Endodermal cell (in vitro differentiated cells): ENCODE data around the gene EPC1. TPM values are rescaled to one million over a fixed set of nuclear protein-coding genes. Genes with fewer than 3 reads are reported as not detected.
"Not testable (repeated sequence)": the region's sequence is repeated elsewhere in the genome, so short reads cannot be mapped to it uniquely, and the experiment has no call there.

Experiments used
- DNase-seq: peaks from one replicate; pipeline ENCODE4 v3.0.0-alpha.2; 2017
- H3K27ac ChIP-seq: 2 replicates; pipeline ENCODE4 v1.5.1; 2013; ENCODE audit warnings: mild to moderate bottlenecking, low read depth, low read length, moderate library complexity
- H3K27me3 ChIP-seq: 2 replicates; pipeline ENCODE4 v1.6.1; 2013; ENCODE audit warnings: mild to moderate bottlenecking, low read length, moderate library complexity; ENCODE audit not compliant: insufficient read depth, control insufficient read depth, poor library complexity, severe bottlenecking
- H3K36me3 ChIP-seq: 2 replicates; pipeline ENCODE4 v1.7.0; 2013; ENCODE audit warnings: mild to moderate bottlenecking, low read length, moderate library complexity; ENCODE audit not compliant: control insufficient read depth, insufficient read depth
- H3K4me1 ChIP-seq: one replicate; pipeline ENCODE4 v1.7.0; 2013; ENCODE audit warnings: low read length; ENCODE audit not compliant: control insufficient read depth, insufficient read depth
- H3K4me3 ChIP-seq: 2 replicates; pipeline ENCODE4 v1.5.1; 2013; ENCODE audit warnings: mild to moderate bottlenecking, low read length, moderate library complexity
- H3K9ac ChIP-seq: 2 replicates; pipeline ENCODE4 v1.6.1; 2013; ENCODE audit warnings: mild to moderate bottlenecking, low read length, moderate library complexity; ENCODE audit not compliant: poor library complexity, severe bottlenecking; ENCODE audit errors: extremely low read depth
- H3K9me3 ChIP-seq: 2 replicates; pipeline ENCODE4 v1.6.1; 2013; ENCODE audit warnings: mild to moderate bottlenecking, low read length, moderate library complexity; ENCODE audit not compliant: control insufficient read depth
- H3K27ac Mint-ChIP-seq: 2 replicates; pipeline ENCODE4 v1.8.0; 2020; ENCODE audit warnings: mixed read lengths
- H3K27me3 Mint-ChIP-seq: 2 replicates; pipeline ENCODE4 v1.8.0; 2021; ENCODE audit warnings: mild to moderate bottlenecking, mixed read lengths; ENCODE audit not compliant: insufficient read depth
- H3K36me3 Mint-ChIP-seq: 2 replicates; pipeline ENCODE4 v1.8.0; 2020; ENCODE audit warnings: low read depth, mixed read lengths
- H3K4me1 Mint-ChIP-seq: 2 replicates; pipeline ENCODE4 v1.8.0; 2020; ENCODE audit warnings: mixed read lengths
- H3K4me3 Mint-ChIP-seq: 2 replicates; pipeline ENCODE4 v1.8.0; 2020; ENCODE audit warnings: mild to moderate bottlenecking, moderate library complexity, mixed read lengths
- H3K9me3 Mint-ChIP-seq: 2 replicates; pipeline ENCODE4 v1.8.0; 2020; ENCODE audit warnings: mild to moderate bottlenecking, mixed read lengths
- WGBS, 2 experiments: methylation state at CpG; one replicate each; pipeline versions ENCODE4 v1.1.5 to v1.1.7; 2013; ENCODE audit warnings: missing lambda C conversion rate in 2 of 2, mixed read lengths in 1 of 2; ENCODE audit not compliant: insufficient coverage in 1 of 2, insufficient read length in 1 of 2; 5-methylcytosine and 5-hydroxymethylcytosine counted together
- total RNA-seq, 2 donors: library from RNA; stranded (reverse); fragmentation: NEBNext Ultra II Directional in 1 of 2; extraction: Animal tissue kit (Norgen Biotek cat#: 25700) in 1 of 2; gene quantifications; 2 replicates in 1 of 2; 3 replicates in 1 of 2; pipeline ENCODE4 v1.2.1, GENCODE V29; 2021
- TF ChIP-seq, protein P1 (sequence below): fragments of 200-600 bp; sonication (generic); conservative IDR thresholded peaks from 2 replicates; pipeline ENCODE4 v1.5.0; 2021; ENCODE audit warnings: antibody characterized with exemption, mild to moderate bottlenecking

The EPC1 gene
- total RNA-seq, 2 donors from 2014 or later = 27.9 to 40.3 TPM

DNA sequence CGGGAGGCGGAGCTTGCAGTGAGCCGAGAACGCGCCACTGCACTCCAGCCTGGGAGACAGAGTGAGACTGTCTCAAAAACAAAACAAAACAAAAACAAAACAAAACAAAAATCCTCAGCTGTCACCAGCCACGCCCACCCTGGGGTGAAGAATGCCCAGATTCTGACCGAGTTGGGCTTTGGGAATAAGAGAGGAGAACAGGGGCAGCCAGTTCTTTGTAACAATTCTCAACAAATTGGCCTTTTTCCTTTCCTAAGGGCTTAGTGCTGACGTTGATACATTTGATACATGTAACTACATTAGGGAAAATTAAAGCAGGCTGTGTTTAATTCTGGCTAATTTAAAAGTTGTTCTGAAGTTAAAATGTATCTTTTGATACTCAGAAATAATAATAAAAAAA lies 121.0 kb downstream of the EPC1 start:
- Mint-ChIP-seq H3K4me1 (no peaks in the 10 kb centered on the region), H3K36me3 (no peaks in the 10 kb centered on the region), H3K27me3 (no peaks in the 10 kb centered on the region), H3K27ac (no peak overlapping the region), H3K4me3 (no peak overlapping the region), H3K9me3 (peaks cover 18% of the 10 kb centered on the region)
- DNase-seq = no peak
- WGBS, 2 experiments = 80 to 94% methylated on average over 1 to 8 of the region's 8 CpGs
- H3K9me3 ChIP-seq = peaks cover 12% of the 10 kb centered on the region
- no peak overlapping the region for H3K27ac ChIP-seq
- H3K36me3 ChIP-seq = no peaks in the 10 kb centered on the region
- no peaks in the 10 kb centered on the region for H3K4me1 ChIP-seq
- H3K4me3 ChIP-seq = no peak overlapping the region
- TF ChIP-seq, protein P1, sequence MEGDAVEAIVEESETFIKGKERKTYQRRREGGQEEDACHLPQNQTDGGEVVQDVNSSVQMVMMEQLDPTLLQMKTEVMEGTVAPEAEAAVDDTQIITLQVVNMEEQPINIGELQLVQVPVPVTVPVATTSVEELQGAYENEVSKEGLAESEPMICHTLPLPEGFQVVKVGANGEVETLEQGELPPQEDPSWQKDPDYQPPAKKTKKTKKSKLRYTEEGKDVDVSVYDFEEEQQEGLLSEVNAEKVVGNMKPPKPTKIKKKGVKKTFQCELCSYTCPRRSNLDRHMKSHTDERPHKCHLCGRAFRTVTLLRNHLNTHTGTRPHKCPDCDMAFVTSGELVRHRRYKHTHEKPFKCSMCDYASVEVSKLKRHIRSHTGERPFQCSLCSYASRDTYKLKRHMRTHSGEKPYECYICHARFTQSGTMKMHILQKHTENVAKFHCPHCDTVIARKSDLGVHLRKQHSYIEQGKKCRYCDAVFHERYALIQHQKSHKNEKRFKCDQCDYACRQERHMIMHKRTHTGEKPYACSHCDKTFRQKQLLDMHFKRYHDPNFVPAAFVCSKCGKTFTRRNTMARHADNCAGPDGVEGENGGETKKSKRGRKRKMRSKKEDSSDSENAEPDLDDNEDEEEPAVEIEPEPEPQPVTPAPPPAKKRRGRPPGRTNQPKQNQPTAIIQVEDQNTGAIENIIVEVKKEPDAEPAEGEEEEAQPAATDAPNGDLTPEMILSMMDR = no peak
- no peak overlapping the region for H3K9ac ChIP-seq
- H3K27me3 ChIP-seq = no peaks in the 10 kb centered on the region

GRCh38 chr10:32222376-32222775 lies 124.6 kb downstream of the EPC1 start:
- H3K27ac Mint-ChIP-seq = not testable (repeated sequence)
- peaks cover 45% of the 10 kb centered on the region for H3K9me3 Mint-ChIP-seq

DNA sequence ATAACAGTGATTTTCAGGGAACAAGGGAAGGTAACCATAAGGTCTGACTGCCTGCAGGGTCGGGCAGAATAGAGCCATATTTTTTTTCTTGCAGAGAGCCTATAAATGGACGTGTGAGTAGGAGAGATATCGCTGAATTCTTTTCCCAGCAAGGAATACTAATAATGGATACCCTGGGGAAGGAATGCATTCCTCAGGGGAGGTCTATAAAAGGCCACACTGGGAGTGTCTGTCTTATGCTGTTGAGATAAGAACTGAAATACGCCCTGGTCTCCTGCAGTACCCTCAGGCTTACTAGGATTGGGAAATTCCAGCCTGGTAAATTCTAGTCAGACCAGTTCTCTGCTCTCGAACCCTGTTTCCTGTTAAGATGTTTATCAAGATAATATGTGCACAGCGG lies 127.8 kb downstream of the EPC1 start:
- H3K4me3 ChIP-seq, H3K27ac Mint-ChIP-seq, H3K4me1 Mint-ChIP-seq, H3K36me3 Mint-ChIP-seq, H3K27ac ChIP-seq, H3K27me3 ChIP-seq, H3K36me3 ChIP-seq, H3K4me3 Mint-ChIP-seq, H3K4me1 ChIP-seq, H3K27me3 Mint-ChIP-seq, DNase-seq, H3K9ac ChIP-seq: not testable (repeated sequence)
- peaks cover 43% of the 10 kb centered on the region for H3K9me3 Mint-ChIP-seq
- H3K9me3 ChIP-seq = peaks cover 33% of the 10 kb centered on the region
- 89 to 94% methylated on average over 4 to 6 of the region's 6 CpGs for WGBS, 2 experiments

More at GRCh38 chr10:32222376-32222775, 124.6 kb downstream of the EPC1 start:
- 82% methylated on average over 4 of the region's 4 CpGs; no CpG with 5 or more reads in 1 of the 2 experiments for WGBS, 2 experiments
- not testable (repeated sequence) for H3K36me3 ChIP-seq, H3K4me3 Mint-ChIP-seq, DNase-seq, H3K36me3 Mint-ChIP-seq, H3K27me3 Mint-ChIP-seq, H3K27me3 ChIP-seq, H3K4me1 ChIP-seq, H3K9ac ChIP-seq, H3K4me3 ChIP-seq, H3K27ac ChIP-seq, H3K4me1 Mint-ChIP-seq
- H3K9me3 ChIP-seq = peaks cover 33% of the 10 kb centered on the region

DNA sequence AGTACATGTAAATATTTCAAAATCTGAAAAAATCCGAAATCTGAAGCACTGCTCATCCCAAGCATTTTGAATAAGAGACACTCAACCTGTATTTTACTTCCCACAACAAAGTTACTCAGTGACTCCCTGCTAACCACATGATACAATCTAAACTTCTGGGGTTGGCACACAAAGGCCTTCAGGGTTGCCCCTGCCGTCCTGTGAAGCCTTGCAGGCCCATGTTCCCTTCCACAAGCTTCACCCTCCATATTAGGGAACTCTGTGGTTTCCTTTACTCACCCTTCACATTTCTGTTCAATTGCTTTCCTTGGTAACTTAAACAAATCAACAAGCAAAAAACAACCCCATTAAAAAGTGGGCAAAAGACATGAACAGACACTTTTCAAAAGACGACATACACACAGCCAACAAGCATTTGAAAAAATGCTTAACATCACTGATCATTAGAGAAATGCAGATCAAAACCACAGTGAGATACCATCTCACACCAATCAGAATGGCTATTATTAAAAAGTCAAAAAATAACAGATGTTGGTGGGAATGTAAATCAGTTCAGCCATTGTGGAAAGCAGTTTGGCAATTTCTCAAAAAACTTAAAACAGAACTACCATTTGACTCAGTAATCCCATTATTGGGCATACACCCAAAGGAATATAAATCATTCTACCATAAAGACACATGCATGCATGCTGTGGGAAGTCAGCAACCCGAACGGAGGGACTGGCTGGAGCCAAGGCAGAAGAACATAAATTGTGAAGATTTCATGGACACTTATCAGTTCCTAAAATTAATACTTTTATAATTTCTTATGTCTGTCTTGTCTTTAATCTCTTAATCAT lies 128.5 kb downstream of the EPC1 start:
- H3K27ac Mint-ChIP-seq, H3K36me3 Mint-ChIP-seq, H3K9ac ChIP-seq, H3K4me1 ChIP-seq, H3K4me3 ChIP-seq, H3K27me3 Mint-ChIP-seq, H3K27me3 ChIP-seq, H3K4me3 Mint-ChIP-seq, H3K27ac ChIP-seq, H3K36me3 ChIP-seq, DNase-seq, H3K4me1 Mint-ChIP-seq: not testable (repeated sequence)
- 80 to 88% methylated on average over 1 to 5 of the region's 5 CpGs for WGBS, 2 experiments
- peaks cover 42% of the 10 kb centered on the region for H3K9me3 Mint-ChIP-seq
- H3K9me3 ChIP-seq = peaks cover 29% of the 10 kb centered on the region

Other genes with a start within 250 kb of the EPC1 start
- 1 to 10 TPM; 1.9 to 4.3 TPM for gene CCDC7, start 99.0 kb upstream of the EPC1 start, total RNA-seq